ENCODE results near the gene CHTF8. TPM values are rescaled to one million over a fixed set of nuclear protein-coding genes. Genes with fewer than 3 reads are reported as not detected.
"Not testable (repeated sequence)": the region's sequence is repeated elsewhere in the genome, so short reads cannot be mapped to it uniquely, and the experiment has no call there.

CHTF8 gene
- 109 and 118 TPM in 2 replicates for total RNA-seq

- DNase-seq (ENCODE audit: extremely low read depth, low read depth, low spot score) = no peak
Observed at GRCh38 chr16:69132424-69133252, at the start of gene CHTF8, which contains the start of gene UTP4. TSS of gene CHTF8 (minus strand) at chr16:69132588. CDS start at chr16:69121458, 11,130 bp downstream. TSS of gene UTP4 (plus strand) at chr16:69132649. CDS start at chr16:69133460, 811 bp downstream.

DNA sequence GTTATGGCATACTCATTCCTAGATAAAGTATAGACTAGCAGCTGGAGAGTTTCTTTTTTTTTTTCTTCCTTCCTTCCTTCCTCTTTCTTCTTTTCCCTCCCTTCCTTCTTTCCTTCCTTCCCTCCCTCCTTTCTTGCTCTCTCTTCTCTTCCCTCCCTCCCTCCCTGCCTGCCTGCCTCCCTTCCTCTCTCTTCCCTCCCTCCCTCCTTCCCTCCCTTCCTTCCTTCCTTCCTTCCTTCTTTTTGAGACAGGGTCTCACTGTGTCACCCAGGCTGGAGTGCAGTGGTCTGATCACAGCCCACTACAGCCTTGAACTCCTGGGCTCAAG is 47.6 kb upstream of the CHTF8 start:
- no peak for DNase-seq (ENCODE audit: extremely low read depth, low read depth, low spot score)

GRCh38 chr16:69179328-69180010 is 47.1 kb upstream of the CHTF8 start:
- no peak for DNase-seq (ENCODE audit: extremely low read depth, low read depth, low spot score)

- DNase-seq (ENCODE audit: extremely low read depth, low read depth, low spot score) = no peak
Observed at GRCh38 chr16:69176033-69176800, 43.8 kb upstream of the CHTF8 start.

- DNase-seq (ENCODE audit: extremely low read depth, low read depth, low spot score) = no peak
Observed at GRCh38 chr16:69171325-69172084, 39.1 kb upstream of the CHTF8 start.

GRCh38 chr16:69169607-69170352 is 37.4 kb upstream of the CHTF8 start:
- no peak for DNase-seq (ENCODE audit: extremely low read depth, low read depth, low spot score)

- DNase-seq (ENCODE audit: extremely low read depth, low read depth, low spot score) = no peak
Observed at GRCh38 chr16:69169051-69169450, 36.7 kb upstream of the CHTF8 start.

GRCh38 chr16:69166946-69167930 is 34.9 kb upstream of the CHTF8 start:
- DNase-seq (ENCODE audit: extremely low read depth, low read depth, low spot score) = no peak

DNA sequence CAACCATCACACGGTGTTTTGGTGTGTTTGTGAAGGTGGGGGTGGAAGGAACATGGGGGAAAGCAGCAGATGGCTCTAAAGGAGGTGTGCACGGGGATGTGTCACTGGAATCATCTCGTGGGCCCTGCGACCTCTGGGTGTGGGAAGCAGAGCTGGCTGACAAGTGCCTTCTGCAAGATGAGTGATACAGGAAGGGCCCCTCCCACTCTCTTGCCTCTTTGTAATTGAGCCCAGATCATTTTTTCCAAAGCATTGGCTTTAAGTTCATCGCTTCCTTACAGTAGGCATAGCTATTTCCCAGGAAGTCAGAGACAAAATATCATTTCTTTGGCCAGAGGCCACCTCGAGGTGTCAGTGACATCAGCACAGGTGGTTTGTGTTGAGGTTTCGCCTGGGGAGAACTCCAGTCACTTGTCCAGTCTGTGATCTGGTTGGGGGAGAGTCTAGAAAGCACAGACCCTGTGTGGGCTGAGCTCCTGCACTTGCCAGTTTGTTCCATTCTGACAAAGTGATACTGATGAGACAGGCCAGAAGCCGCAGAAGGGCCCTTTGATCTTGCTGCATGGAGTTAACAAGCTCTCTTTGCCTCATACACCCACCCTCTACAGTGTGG is 33.9 kb upstream of the CHTF8 start:
- DNase-seq (ENCODE audit: extremely low read depth, low read depth, low spot score) = no peak

DNA sequence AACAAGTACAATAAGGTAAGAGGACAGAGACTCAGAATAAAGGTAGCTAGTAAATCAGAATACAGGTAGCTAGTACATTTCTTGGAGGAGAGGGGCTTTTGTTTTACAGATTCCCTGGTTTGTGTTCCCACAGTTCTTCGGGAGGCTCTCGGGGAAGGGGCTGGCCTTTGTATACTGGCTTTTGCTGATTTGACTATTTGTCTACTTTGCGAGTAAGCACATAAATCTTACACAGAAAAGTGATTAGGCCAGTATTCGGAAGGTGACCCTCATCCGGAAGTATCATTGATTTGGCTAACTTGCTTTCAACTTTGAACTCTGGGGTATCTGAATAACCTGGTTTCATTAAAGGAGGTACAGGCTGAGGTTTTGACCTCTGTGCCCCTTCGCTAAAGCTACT is 33.2 kb upstream of the CHTF8 start:
- no peak for DNase-seq (ENCODE audit: extremely low read depth, low read depth, low spot score)

DNA sequence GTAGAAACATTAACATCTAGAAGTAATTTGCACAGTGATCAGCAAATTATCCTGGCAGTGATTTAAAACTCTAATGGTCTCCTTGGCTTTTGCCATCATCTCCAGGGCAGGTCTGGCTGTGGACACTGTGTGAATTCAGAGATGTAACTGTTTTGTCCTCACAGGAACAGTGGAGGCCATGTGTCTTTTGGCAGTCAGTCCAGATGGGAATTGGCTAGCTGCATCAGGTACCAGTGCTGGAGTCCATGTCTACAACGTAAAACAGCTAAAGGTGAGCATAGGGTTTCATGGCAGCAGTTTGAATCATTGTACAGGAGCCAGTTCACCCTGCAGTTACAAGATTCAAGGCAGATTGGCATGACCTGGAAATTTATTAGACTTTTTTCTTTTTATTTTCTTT is 27.8 kb upstream of the CHTF8 start:
- no peak for DNase-seq (ENCODE audit: extremely low read depth, low read depth, low spot score)

DNA sequence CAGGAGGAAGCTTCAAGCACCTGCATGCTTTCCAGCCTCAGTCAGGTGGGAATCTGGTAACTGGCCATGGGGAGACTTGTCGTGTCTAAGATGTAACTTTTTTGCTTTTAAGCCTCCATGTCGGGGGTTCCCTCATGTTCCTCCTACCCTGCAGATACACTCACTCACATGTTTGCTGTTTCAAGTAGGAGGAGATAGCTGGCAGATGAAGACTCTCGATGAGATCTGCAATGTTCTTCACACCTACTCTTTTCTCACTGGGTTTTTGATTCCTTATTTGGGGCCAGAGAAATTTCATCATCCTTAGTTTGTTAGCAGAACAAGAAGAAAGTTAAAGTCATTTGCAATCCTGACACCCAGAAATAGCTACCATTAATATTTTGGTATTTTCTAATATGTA is 24.8 kb upstream of the CHTF8 start:
- no peak for DNase-seq (ENCODE audit: extremely low read depth, low read depth, low spot score)

DNA sequence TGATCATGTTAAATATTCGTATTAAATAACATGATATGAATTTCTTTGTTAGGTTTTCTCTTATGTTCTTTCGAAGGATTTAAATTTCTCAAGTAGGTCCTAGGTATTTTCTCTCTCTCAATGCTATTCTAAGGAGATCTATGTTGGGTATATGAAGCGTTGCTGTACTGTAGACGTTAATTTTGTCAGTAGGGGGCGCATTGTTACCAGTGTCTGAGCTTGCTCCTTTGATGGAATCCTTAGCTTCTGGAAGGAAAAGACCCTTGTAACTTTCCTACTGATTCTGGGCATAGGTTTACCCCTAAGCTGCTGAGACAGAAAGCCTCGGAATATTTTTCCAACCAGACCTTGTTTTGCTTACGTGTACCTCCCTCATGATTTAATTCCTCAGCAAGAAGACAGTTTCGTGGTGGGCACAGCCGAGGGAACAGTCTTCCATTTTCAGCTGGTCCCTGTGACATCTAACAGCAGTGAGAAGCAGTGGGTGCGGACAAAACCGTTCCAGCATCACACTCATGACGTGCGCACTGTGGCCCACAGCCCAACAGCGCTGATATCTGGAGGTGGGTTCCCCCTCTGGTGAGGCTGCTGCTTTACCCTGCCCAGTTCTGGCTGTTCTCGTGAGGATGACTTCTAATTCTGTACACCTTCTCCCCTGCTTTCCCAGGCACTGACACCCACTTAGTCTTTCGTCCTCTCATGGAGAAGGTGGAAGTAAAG is 17.9 kb upstream of the CHTF8 start:
- DNase-seq (ENCODE audit: extremely low read depth, low read depth, low spot score) = peak; percentile 64

DNA sequence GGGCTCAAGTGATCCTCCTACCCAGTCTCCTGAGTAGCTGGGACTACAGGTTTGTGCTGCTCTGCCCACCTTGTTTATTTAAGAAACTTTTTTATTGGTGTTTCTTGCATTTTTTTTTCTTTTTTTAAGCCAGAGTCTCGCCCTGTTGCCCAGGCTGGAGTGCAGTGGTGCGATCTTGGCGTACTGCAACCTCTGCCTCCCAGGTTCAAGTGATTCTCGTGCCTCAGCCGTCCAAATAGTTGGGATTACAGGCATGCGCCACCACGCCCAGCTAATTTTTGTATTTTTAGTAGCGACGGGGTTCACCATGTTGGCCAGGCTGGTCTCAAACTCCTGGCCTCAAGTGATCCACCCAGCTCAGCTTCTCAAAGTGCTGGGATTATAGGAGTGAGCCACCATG is 17.2 kb upstream of the CHTF8 start:
- DNase-seq (ENCODE audit: extremely low read depth, low read depth, low spot score) = not testable (repeated sequence)

- DNase-seq (ENCODE audit: extremely low read depth, low read depth, low spot score) = no peak
Observed at GRCh38 chr16:69145658-69146057, 13.3 kb upstream of the CHTF8 start.

- no peak for DNase-seq (ENCODE audit: extremely low read depth, low read depth, low spot score)
Observed at GRCh38 chr16:69143116-69143515, 10.7 kb upstream of the CHTF8 start.

- no peak for DNase-seq (ENCODE audit: extremely low read depth, low read depth, low spot score)
Observed at GRCh38 chr16:69141936-69142335, 9.5 kb upstream of the CHTF8 start.

DNA sequence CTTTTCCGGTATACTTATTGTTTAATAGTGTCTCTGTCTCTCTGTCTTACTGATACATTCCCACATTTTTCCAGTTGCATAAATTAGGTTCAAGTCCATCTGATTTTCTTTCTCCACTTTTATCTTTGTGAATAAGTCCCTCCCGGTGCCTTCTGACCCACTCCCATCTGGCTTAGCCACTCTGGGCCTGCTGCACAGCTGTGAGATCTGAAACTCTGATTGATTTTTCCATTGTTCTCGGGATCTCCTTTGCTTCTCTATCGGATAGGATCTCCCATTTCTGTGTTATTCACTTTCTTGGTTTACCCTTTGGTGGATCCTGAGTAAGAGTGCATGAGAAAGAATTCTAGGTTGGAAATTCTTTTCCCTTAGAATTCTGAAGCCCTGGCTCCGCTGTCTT is 8.6 kb upstream of the CHTF8 start:
- DNase-seq (ENCODE audit: extremely low read depth, low read depth, low spot score) = no peak
